ENCODE data around the gene PHC1.

PHC1 gene

DNA sequence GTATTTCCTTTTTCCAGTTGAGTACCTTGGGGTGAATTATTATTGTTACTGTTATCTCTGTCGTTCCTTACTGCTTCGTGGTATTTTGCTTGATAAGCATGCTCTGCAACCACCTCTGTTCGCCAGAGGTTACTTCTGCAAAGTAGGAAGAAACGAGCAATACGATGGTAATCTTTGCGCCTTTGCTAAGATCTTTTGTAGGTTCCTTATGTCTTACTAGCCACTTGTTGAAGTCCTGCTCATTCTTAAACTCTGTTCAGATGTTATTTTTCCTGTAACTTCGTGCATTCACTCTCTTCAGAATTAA is 35.9 kb downstream of the PHC1 start:
- no peak for DNase-seq (ENCODE audit: low read depth in 2 of 2)
- peak overlapping the region; percentile 85 to 91 for H3K4me3 ChIP-seq (replicated peaks in 1 of 2; ENCODE audit: low read depth in 2 of 2, low read length in 2 of 2)
- TF ChIP-seq, protein P1, sequence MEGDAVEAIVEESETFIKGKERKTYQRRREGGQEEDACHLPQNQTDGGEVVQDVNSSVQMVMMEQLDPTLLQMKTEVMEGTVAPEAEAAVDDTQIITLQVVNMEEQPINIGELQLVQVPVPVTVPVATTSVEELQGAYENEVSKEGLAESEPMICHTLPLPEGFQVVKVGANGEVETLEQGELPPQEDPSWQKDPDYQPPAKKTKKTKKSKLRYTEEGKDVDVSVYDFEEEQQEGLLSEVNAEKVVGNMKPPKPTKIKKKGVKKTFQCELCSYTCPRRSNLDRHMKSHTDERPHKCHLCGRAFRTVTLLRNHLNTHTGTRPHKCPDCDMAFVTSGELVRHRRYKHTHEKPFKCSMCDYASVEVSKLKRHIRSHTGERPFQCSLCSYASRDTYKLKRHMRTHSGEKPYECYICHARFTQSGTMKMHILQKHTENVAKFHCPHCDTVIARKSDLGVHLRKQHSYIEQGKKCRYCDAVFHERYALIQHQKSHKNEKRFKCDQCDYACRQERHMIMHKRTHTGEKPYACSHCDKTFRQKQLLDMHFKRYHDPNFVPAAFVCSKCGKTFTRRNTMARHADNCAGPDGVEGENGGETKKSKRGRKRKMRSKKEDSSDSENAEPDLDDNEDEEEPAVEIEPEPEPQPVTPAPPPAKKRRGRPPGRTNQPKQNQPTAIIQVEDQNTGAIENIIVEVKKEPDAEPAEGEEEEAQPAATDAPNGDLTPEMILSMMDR (IDR thresholded peaks at IDR 0.05; ENCODE audit: low read depth, low read length) = no peak

DNA sequence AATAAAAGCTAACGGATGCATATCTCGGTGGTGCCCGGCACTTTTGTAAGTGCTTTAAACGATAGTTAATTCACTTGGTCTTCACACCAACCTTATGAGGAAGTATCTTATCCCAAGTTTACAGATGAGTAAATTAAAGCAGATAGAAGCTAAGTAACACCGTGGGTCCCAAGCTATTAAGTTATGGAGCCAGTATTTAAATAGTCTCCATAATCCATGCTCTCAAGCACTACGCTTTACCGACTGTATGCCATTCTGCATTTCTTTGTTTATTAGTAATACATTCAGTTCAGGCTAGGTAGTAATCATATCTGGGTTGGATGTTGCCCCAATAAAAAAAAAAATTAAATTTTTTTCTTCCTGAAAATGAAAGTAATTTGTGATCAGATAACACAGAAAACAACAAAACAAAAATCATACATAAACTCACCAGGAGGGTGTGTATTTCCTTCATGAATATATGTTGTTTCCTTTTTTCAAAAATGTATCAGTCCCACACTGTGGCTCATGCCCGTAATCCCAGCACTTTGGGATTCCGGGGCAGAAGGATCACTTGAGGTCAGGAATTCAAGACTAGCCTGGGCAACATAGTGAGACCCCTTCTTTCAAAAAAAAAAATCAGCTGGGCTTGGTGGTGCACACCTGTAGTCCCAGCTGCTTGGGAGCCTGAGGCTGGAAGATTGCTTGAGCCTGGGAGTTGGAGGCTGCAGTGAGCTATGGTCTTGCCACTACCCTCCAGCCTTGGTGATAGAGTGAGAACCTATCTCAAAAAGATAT is 36.6 kb downstream of the PHC1 start:
- TF ChIP-seq, protein P1 (IDR thresholded peaks at IDR 0.05; ENCODE audit: low read depth, low read length) = no peak
- peak in 1 of 2 donors; percentile 5 for DNase-seq (ENCODE audit: low read depth in 2 of 2)
- peak overlapping the region; percentile 85 to 91 for H3K4me3 ChIP-seq (replicated peaks in 1 of 2; ENCODE audit: low read depth in 2 of 2, low read length in 2 of 2)

DNA sequence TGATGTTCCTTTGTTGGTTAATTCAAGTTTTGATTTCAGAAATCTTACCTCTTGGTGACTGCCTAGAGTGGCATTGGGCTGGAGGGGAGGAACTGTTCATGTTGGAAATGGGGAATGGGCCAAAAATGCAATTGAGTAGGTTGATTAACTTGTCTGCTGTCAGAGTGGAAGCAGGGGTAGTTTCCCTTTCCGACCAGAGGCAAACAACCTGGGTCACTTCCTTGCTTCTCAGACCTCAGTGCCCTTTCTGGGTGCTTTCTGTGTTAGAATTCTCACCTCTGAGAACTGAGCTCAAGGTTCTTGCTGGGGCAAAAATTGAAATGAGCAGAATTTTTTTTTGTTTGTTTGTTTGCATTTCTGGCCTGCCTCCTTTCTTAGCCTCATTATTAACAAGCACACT is 37.4 kb downstream of the PHC1 start:
- TF ChIP-seq, protein P1 (IDR thresholded peaks at IDR 0.05; ENCODE audit: low read depth, low read length) = no peak
- no peak for DNase-seq (ENCODE audit: low read depth in 2 of 2)
- H3K4me3 ChIP-seq (replicated peaks in 1 of 2; ENCODE audit: low read depth in 2 of 2, low read length in 2 of 2) = no peak overlapping the region

DNA sequence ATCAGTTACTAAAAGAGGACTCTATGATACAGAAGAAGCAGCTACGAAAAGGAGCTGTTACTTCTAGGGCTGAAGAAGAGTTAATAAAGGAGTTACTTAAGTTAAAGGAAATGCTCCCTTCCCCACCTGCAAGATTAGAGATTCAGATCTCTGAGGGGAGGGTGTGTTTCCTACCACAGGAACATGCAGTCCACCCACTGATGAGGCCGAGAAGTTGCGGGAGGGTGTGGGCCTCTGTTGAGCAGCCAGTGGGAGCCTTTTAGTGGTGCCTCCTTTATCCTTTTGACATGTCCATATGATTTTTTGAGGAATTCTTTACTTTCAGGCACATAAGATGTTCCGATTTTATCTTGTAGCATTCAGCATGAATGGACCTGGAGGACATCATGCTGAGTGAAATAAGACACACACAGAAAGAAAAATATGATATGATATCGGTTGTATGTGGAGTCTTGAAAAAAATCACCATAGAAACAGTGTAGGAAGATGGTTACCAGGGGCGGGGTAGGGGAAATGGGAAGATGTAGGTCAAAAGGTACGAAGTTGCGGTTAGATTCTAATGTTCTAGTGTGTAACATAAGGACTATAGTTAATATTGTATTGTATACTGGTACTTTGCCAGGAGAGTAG is 39.6 kb downstream of the PHC1 start:
- no peak overlapping the region for H3K4me3 ChIP-seq (replicated peaks in 1 of 2; ENCODE audit: low read depth in 2 of 2, low read length in 2 of 2)
- no peak for DNase-seq (ENCODE audit: low read depth in 2 of 2)
- TF ChIP-seq, protein P1 (IDR thresholded peaks at IDR 0.05; ENCODE audit: low read depth, low read length) = no peak

DNA sequence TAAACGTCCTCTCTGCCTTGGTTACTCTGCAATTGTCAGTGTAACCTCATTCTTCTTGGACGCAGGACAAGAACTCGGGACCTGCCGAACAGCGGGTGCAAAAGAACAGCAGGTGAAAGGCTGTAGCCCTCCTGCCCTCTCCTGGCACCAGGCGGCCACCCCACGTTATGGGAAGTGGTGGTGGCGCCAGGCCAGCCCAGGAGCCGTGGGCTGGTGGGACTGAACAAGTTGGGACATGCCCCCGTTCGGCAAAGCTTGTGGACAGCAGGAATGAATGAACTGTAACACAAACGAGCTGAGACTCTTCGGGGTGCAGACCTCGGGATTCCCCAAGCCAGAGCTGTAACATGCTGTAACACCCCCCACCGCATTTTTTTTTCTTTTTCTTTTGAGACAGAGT is 41.8 kb downstream of the PHC1 start:
- no peak overlapping the region for H3K4me3 ChIP-seq (replicated peaks in 1 of 2; ENCODE audit: low read depth in 2 of 2, low read length in 2 of 2)
- TF ChIP-seq, protein P1 (IDR thresholded peaks at IDR 0.05; ENCODE audit: low read depth, low read length) = no peak
- DNase-seq (ENCODE audit: low read depth in 2 of 2) = no peak

DNA sequence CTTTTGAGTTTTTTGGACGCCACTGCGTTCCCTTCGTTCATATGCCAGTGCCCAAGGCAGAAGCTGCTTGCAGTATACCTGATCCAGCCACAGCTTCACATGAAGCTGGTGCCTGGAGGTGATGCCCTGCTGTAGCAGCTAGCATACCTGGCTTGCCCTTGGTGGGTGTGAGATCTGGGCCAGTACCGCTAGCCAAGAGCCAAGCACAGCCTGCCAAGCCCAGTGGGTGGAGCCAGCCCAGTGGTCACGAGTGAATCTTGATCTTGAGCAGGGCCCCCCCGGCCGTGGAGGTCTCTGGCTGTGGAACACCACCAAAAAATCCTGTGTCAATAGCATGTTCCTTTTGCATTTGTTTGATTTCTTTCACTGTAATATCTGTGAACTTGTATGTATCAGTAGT is 42.5 kb downstream of the PHC1 start:
- TF ChIP-seq, protein P1 (IDR thresholded peaks at IDR 0.05; ENCODE audit: low read depth, low read length) = no peak
- DNase-seq (ENCODE audit: low read depth in 2 of 2) = no peak
- H3K4me3 ChIP-seq (replicated peaks in 1 of 2; ENCODE audit: low read depth in 2 of 2, low read length in 2 of 2) = no peak overlapping the region
